ENCODE data around the gene BOK. TPM values are rescaled to one million over a fixed set of nuclear protein-coding genes. Genes with fewer than 3 reads are reported as not detected.

The BOK gene
- total and polyA plus RNA-seq, 7 experiments from 2014 or later = 0.11 to 1.3 TPM; not detected in 5

- no peak for ATAC-seq
- ChIA-PET CTCF (interaction anchor here (0.6 kb wide), 1 partner anchor 18 kb away, joined by 3 read pairs; no protein-coding TSS in a partner anchor), POLR2A (no interaction called here)
- Histone ChIP-seq H3K27me3 (ENCODE audit: control insufficient read depth in 2 of 2, insufficient read depth in 2 of 2, low read length in 2 of 2) (no peaks in the 10 kb centered on the region), H3K27ac (ENCODE audit: low read depth, low read length) (no peak overlapping the region), H3K36me3 (ENCODE audit: control insufficient read depth in 2 of 3, insufficient read depth in 3 of 3, low read length in 3 of 3) (peaks cover 5 to 23% (median 7%) of the 10 kb centered on the region in 3 experiments), H3K9me3 (ENCODE audit: control insufficient read depth in 2 of 3, low read length in 3 of 3) (no peaks in the 10 kb centered on the region), H3K4me3 (ENCODE audit: low read length) (no peak overlapping the region), H3K4me1 (ENCODE audit: control insufficient read depth in 2 of 2, insufficient read depth in 2 of 2, low read length in 2 of 2) (peaks cover 14 to 17% of the 10 kb centered on the region in 2 donors)
- peaks cover 0 to 18% (median 4%) of the 10 kb centered on the region in 5 donors for H3K36me3 Mint-ChIP-seq
- intact Hi-C loops (cut with micrococcal nuclease) = no loop called here
- no peak for DNase-seq
- H3K4me1 Mint-ChIP-seq = peaks cover 16 to 28% (median 24%) of the 10 kb centered on the region in 7 donors
- no peak overlapping the region for H3K4me3 Mint-ChIP-seq
- H3K27me3 Mint-ChIP-seq = no peaks in the 10 kb centered on the region
- peak overlapping the region in 1 of 9 donors; percentile 23 for H3K27ac Mint-ChIP-seq
- H3K9me3 Mint-ChIP-seq = no peaks in the 10 kb centered on the region
These were observed 48.8 kb downstream of the BOK start for GRCh38 chr2:241607162-241607885.

- H3K4me3 Mint-ChIP-seq = peak overlapping the region; percentile 54 to 79 (median 69)
- no peaks in the 10 kb centered on the region for H3K27me3 ChIP-seq (ENCODE audit: control insufficient read depth in 2 of 2, insufficient read depth in 2 of 2, low read length in 2 of 2)
- peak overlapping the region in 6 of 9 donors; percentile 9 to 70 (median 30) for H3K27ac Mint-ChIP-seq
- H3K9me3 Mint-ChIP-seq = no peaks in the 10 kb centered on the region
- peaks cover 16 to 28% (median 24%) of the 10 kb centered on the region in 7 donors for H3K4me1 Mint-ChIP-seq
- ChIA-PET CTCF (no interaction called here), POLR2A (no interaction called here)
- H3K36me3 Mint-ChIP-seq = peaks cover 0 to 12% (median 0%) of the 10 kb centered on the region in 5 donors
- ATAC-seq = no peak
- H3K36me3 ChIP-seq (ENCODE audit: control insufficient read depth in 2 of 3, insufficient read depth in 3 of 3, low read length in 3 of 3) = peaks cover 5 to 15% (median 7%) of the 10 kb centered on the region in 3 experiments
- no peak overlapping the region for H3K27ac ChIP-seq (ENCODE audit: low read depth, low read length)
- H3K4me1 ChIP-seq (ENCODE audit: control insufficient read depth in 2 of 2, insufficient read depth in 2 of 2, low read length in 2 of 2) = peaks cover 14 to 17% of the 10 kb centered on the region in 2 donors
- no peak for DNase-seq
- intact Hi-C loops (cut with micrococcal nuclease) = no loop called here
- no peak overlapping the region for H3K4me3 ChIP-seq (ENCODE audit: low read length)
- H3K27me3 Mint-ChIP-seq = no peaks in the 10 kb centered on the region
- no peaks in the 10 kb centered on the region for H3K9me3 ChIP-seq (ENCODE audit: control insufficient read depth in 2 of 3, low read length in 3 of 3)
These were observed 50.3 kb downstream of the BOK start for GRCh38 chr2:241608881-241609280.

GRCh38 chr2:241609859-241610793, 51.6 kb downstream of the BOK start:
- peak overlapping the region; percentile 53 for H3K4me3 ChIP-seq (ENCODE audit: low read length)
- peak overlapping the region; percentile 9 to 95 (median 68) for H3K27ac Mint-ChIP-seq
- H3K4me3 Mint-ChIP-seq = peak overlapping the region in 9 of 10 donors; percentile 61 to 79 (median 71)
- peaks cover 0 to 12% (median 0%) of the 10 kb centered on the region in 5 donors for H3K36me3 Mint-ChIP-seq
- DNase-seq = peak; percentile 87 to 92 (median 90)
- H3K9me3 Mint-ChIP-seq = no peaks in the 10 kb centered on the region
- ChIA-PET POLR2A (interaction anchor here (0.5 to 0.6 kb wide), 2 partner anchors 531 to 1592 kb away, joined by 3 read pairs; no protein-coding TSS in a partner anchor), CTCF (interaction anchor here (1.6 kb wide), 1 partner anchor 28 kb away, joined by 5 read pairs; the partner anchor contains the start of gene ATG4B)
- intact Hi-C loops (cut with micrococcal nuclease) = loop anchor here (1.0 to 10.0 kb wide), 11 partner anchors 27 to 1045 kb away; partner anchors contain the start of genes DUSP28 (in 2 of the 2), FARP2 (in 2 of the 2), RNPEPL1 (in 2 of the 2) and STK25 (in 2 of the 2)
- peaks cover 14 to 17% of the 10 kb centered on the region in 2 donors for H3K4me1 ChIP-seq (ENCODE audit: control insufficient read depth in 2 of 2, insufficient read depth in 2 of 2, low read length in 2 of 2)
- peak; percentile 99 for ATAC-seq
- peak overlapping the region; percentile 61 for H3K27ac ChIP-seq (ENCODE audit: low read depth, low read length)
- H3K27me3 ChIP-seq (ENCODE audit: control insufficient read depth in 2 of 2, insufficient read depth in 2 of 2, low read length in 2 of 2) = no peaks in the 10 kb centered on the region
- no peaks in the 10 kb centered on the region for H3K9me3 ChIP-seq (ENCODE audit: control insufficient read depth in 2 of 3, low read length in 3 of 3)
- H3K4me1 Mint-ChIP-seq = peaks cover 16 to 33% (median 24%) of the 10 kb centered on the region in 7 donors
- peaks cover 5 to 15% (median 7%) of the 10 kb centered on the region in 3 experiments for H3K36me3 ChIP-seq (ENCODE audit: control insufficient read depth in 2 of 3, insufficient read depth in 3 of 3, low read length in 3 of 3)
- no peaks in the 10 kb centered on the region for H3K27me3 Mint-ChIP-seq

- no peak for ATAC-seq
- DNase-seq = no peak
These were observed 52.5 kb downstream of the BOK start for GRCh38 chr2:241611062-241611461.

GRCh38 chr2:241612156-241613016, 53.8 kb downstream of the BOK start:
- Histone ChIP-seq H3K27me3 (ENCODE audit: control insufficient read depth in 2 of 2, insufficient read depth in 2 of 2, low read length in 2 of 2) (no peaks in the 10 kb centered on the region), H3K4me1 (ENCODE audit: control insufficient read depth in 2 of 2, insufficient read depth in 2 of 2, low read length in 2 of 2) (peaks cover 21 to 24% of the 10 kb centered on the region in 2 donors), H3K36me3 (ENCODE audit: control insufficient read depth in 2 of 3, insufficient read depth in 3 of 3, low read length in 3 of 3) (no peaks in the 10 kb centered on the region), H3K9me3 (ENCODE audit: control insufficient read depth in 2 of 3, low read length in 3 of 3) (no peaks in the 10 kb centered on the region), H3K27ac (ENCODE audit: low read depth, low read length) (no peak overlapping the region), H3K4me3 (ENCODE audit: low read length) (no peak overlapping the region)
- POLR2A ChIA-PET = interaction anchor here (1.0 kb wide), 1 partner anchor 25 kb away, joined by 3 read pairs; the partner anchor contains the start of genes ATG4B and THAP4
- Mint-ChIP-seq H3K9me3 (no peaks in the 10 kb centered on the region), H3K27me3 (no peaks in the 10 kb centered on the region), H3K27ac (peak overlapping the region in 4 of 9 donors; percentile 9 to 53 (median 39)), H3K4me3 (no peak overlapping the region), H3K36me3 (peaks cover 0 to 5% (median 0%) of the 10 kb centered on the region in 5 donors), H3K4me1 (peaks cover 24 to 49% (median 40%) of the 10 kb centered on the region in 7 donors)
- CTCF ChIA-PET = interaction anchor here (0.6 kb wide), 1 partner anchor 8 kb away, joined by 3 read pairs; no protein-coding TSS in a partner anchor
- ATAC-seq = no peak
- intact Hi-C loops (cut with micrococcal nuclease) = loop anchor here (10.0 kb wide), 2 partner anchors 518 to 1048 kb away; partner anchors contain the start of genes DUSP28 (in 2 of the 2) and RNPEPL1 (in 2 of the 2)
- no peak for DNase-seq

More at GRCh38 chr2:241611062-241611461, 52.5 kb downstream of the BOK start:
- peak overlapping the region in 4 of 9 donors; percentile 18 to 88 (median 72) for H3K27ac Mint-ChIP-seq
- POLR2A ChIA-PET = interaction anchor here (0.5 kb wide), 1 partner anchor 1593 kb away, joined by 3 read pairs; no protein-coding TSS in a partner anchor
- H3K27ac ChIP-seq (ENCODE audit: low read depth, low read length) = peak overlapping the region; percentile 61
- intact Hi-C loops (cut with micrococcal nuclease) = loop anchor here (2.0 to 10.0 kb wide), 4 partner anchors 92 to 1046 kb away; partner anchors contain the start of genes DUSP28 (in 2 of the 2), RNPEPL1 (in 2 of the 2) and ING5 (in 1 of the 2)
- H3K4me3 ChIP-seq (ENCODE audit: low read length) = no peak overlapping the region
- no peaks in the 10 kb centered on the region for H3K9me3 ChIP-seq (ENCODE audit: control insufficient read depth in 2 of 3, low read length in 3 of 3)
- peak overlapping the region in 8 of 10 donors; percentile 44 to 78 (median 63) for H3K4me3 Mint-ChIP-seq
- no peaks in the 10 kb centered on the region for H3K9me3 Mint-ChIP-seq
- H3K36me3 Mint-ChIP-seq = peaks cover 0 to 12% (median 0%) of the 10 kb centered on the region in 5 donors
- CTCF ChIA-PET = interaction anchor here (0.6 to 1.6 kb wide), 2 partner anchors 27 to 1085 kb away, joined by 3 to 5 read pairs; partner anchors contain the start of gene ATG4B
- H3K4me1 ChIP-seq (ENCODE audit: control insufficient read depth in 2 of 2, insufficient read depth in 2 of 2, low read length in 2 of 2) = peaks cover 14 to 17% of the 10 kb centered on the region in 2 donors
- peaks cover 18 to 40% (median 31%) of the 10 kb centered on the region in 7 donors for H3K4me1 Mint-ChIP-seq
- H3K27me3 ChIP-seq (ENCODE audit: control insufficient read depth in 2 of 2, insufficient read depth in 2 of 2, low read length in 2 of 2) = no peaks in the 10 kb centered on the region
- peaks cover 1 to 6% (median 2%) of the 10 kb centered on the region in 3 experiments for H3K36me3 ChIP-seq (ENCODE audit: control insufficient read depth in 2 of 3, insufficient read depth in 3 of 3, low read length in 3 of 3)
- H3K27me3 Mint-ChIP-seq = no peaks in the 10 kb centered on the region

Data from naive thymus-derived CD4-positive, alpha-beta T cell (primary cell).